H1 (cell line): Measurements from ENCODE around the gene ZFAND4. TPM values are rescaled to one million over a fixed set of nuclear protein-coding genes. Genes with fewer than 3 reads are reported as not detected.

Experiments used
- BACH1 ChIP-seq: IDR thresholded peaks from 2 replicates; pipeline ENCODE4 v1.6.1; 2012; ENCODE audit warnings: low read length, improper control_type of control experiment
- BCL11A ChIP-seq, 2 experiments: IDR thresholded peaks; one replicate each; pipeline ENCODE4 v1.6.1; 2011; ENCODE audit warnings: low read depth in 2 of 2, low read length in 2 of 2, mild to moderate bottlenecking in 2 of 2
- CHD1 ChIP-seq: IDR thresholded peaks from 2 replicates; pipeline ENCODE4 v1.6.1; 2012; ENCODE audit warnings: low read depth, low read length, improper control_type of control experiment
- CHD2 ChIP-seq: IDR thresholded peaks from 2 replicates; pipeline ENCODE4 v1.6.1; 2012; ENCODE audit warnings: low read length, improper control_type of control experiment
- CREB1 ChIP-seq: IDR thresholded peaks from 2 replicates; pipeline ENCODE4 v1.6.1; 2012; ENCODE audit warnings: inconsistent platforms
- CTCF ChIP-seq, 3 experiments: IDR thresholded peaks; 1 replicate in 2 of 3; 2 replicates in 1 of 3; pipeline versions ENCODE4 v1.5.1 to v1.6.1; 2011; ENCODE audit warnings: low read length in 3 of 3, mild to moderate bottlenecking in 3 of 3, inconsistent platforms in 2 of 3, low read depth in 1 of 3, moderate library complexity in 1 of 3; ENCODE audit not compliant: insufficient read depth in 1 of 3; ENCODE audit errors: control extremely low read depth in 1 of 3
- E2F6 ChIP-seq: IDR thresholded peaks from 2 replicates; pipeline ENCODE4 v1.6.1; 2012; ENCODE audit warnings: inconsistent platforms
- HDAC2 ChIP-seq, 2 experiments: fragments of 300-600 bp in 1 of 2; sonication (generic) in 1 of 2; IDR thresholded peaks; 2 replicates each; pipeline ENCODE4 v1.6.1; 2011 to 2012; ENCODE audit warnings: low read depth in 2 of 2, low read length in 2 of 2, mild to moderate bottlenecking in 2 of 2, moderate library complexity in 2 of 2, borderline replicate concordance in 1 of 2, inconsistent platforms in 1 of 2
- KDM4A ChIP-seq: IDR thresholded peaks from one replicate; pipeline ENCODE4 v1.7.1; 2012; ENCODE audit warnings: low read depth, mild to moderate bottlenecking, moderate library complexity, low read length, inconsistent platforms; ENCODE audit not compliant: severe bottlenecking
- NANOG ChIP-seq: IDR thresholded peaks from 2 replicates; pipeline ENCODE4 v1.6.1; 2011; ENCODE audit warnings: low read length, low read depth, mild to moderate bottlenecking, inconsistent platforms; ENCODE audit not compliant: insufficient read depth, poor library complexity, severe bottlenecking
- POLR2AphosphoS5 ChIP-seq: IDR thresholded peaks from 2 replicates; pipeline ENCODE4 v1.6.1; 2011; ENCODE audit warnings: low read depth, low read length
- RBBP5 ChIP-seq: IDR thresholded peaks from 2 replicates; pipeline ENCODE4 v1.7.1; 2012; ENCODE audit warnings: low read depth, mild to moderate bottlenecking, inconsistent platforms, low read length, moderate library complexity, borderline replicate concordance
- RFX5 ChIP-seq: IDR thresholded peaks from 2 replicates; pipeline ENCODE4 v1.6.1; 2011; ENCODE audit warnings: low read depth, low read length, improper control_type of control experiment, borderline replicate concordance
- SIX5 ChIP-seq: IDR thresholded peaks from 2 replicates; pipeline ENCODE4 v1.6.1; 2011; ENCODE audit warnings: mild to moderate bottlenecking, low read depth, low read length
- SUZ12 ChIP-seq: fragments of 200-600 bp; sonication (generic); IDR thresholded peaks from 2 replicates; pipeline ENCODE4 v1.6.1; 2012; ENCODE audit warnings: mild to moderate bottlenecking, inconsistent platforms, low read length, moderate library complexity, mixed read lengths
- TEAD4 ChIP-seq: IDR thresholded peaks from 2 replicates; pipeline ENCODE4 v1.6.1; 2012; ENCODE audit warnings: low read depth, low read length, inconsistent platforms, mixed read lengths
- ZNF274 ChIP-seq: IDR thresholded peaks from 2 replicates; pipeline ENCODE4 v1.7.0; 2012; ENCODE audit warnings: low read length, borderline replicate concordance; ENCODE audit errors: extremely low read depth
- polyA plus RNA-seq, 7 experiments: library from polyadenylated mRNA; depleted of rRNA in 3 of 7; stranded (reverse) in 5 of 7; unstranded in 2 of 7; fragments of >200 nt in 5 of 7; fragments of 200-250 nt in 2 of 7; gene quantifications; 1 replicate in 5 of 7; 2 replicates in 1 of 7; 4 replicates in 1 of 7; pipeline versions ENCODE4 v1.2.1 to v1.2.3, GENCODE V29; 2011 to 2013; ENCODE audit warnings: missing spikeins in 2 of 7, mixed read lengths in 2 of 7
- total RNA-seq: library from RNA; stranded (reverse); fragmentation: NEBNext Ultra II Directional; extraction: Animal tissue kit (Norgen Biotek cat#: 25700); gene quantifications from 2 replicates; pipeline ENCODE4 v1.2.1, GENCODE V29; 2021
- TF ChIP-seq, protein P1 (sequence below): IDR thresholded peaks from 2 replicates; pipeline ENCODE4 v1.6.1; 2012; ENCODE audit warnings: low read length, inconsistent platforms

The ZFAND4 gene
- total and polyA plus RNA-seq, 2 of the 8 experiments (the other 6 are each of a cell fraction or from before 2014, with no cell fraction given), result 2.8 to 17.8 TPM

DNA sequence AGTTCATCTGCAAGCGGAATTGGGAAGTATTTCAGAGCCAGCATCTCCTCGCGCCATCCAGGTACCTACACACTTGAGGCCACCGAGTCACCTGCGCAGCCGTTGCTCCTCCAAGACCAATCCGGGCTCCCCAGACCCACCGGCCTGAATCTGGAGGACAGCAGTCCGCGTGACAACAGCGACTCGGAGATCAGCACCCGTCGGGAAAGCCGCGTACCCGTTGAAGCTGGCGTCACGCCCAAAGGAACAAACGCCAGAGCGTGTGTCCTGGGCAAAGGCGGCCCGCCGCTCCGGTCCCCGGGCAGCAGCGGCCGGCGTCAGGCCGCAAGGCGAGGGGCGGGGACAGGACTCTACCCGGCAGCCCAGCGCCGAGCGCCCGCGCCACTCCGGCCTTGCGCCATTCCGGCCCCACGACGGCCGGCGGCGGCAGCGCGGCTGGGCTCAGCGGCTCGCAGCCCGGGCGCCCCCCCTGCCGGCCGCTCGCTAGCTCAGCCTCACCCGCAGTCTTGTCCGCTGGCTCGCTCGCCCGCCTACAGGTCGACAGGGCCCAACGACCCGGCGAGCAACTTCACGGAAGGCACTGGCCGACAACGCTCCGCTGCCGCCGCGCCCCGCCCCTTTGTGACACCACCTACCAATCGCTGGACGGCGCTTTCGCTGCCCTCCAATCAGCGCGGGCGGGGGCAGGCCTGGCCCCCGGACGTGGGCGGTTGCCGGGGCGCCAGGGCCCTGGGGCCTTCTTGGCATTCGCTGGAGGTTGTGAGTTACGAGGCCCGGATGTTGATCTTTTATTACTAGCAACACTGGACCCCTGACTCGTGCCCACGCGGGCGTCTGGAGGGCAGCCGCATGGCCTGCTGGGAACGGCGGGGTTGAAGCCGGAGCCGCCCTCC lies at the start of gene ZFAND4 (continued):
- TF ChIP-seq, protein P1, sequence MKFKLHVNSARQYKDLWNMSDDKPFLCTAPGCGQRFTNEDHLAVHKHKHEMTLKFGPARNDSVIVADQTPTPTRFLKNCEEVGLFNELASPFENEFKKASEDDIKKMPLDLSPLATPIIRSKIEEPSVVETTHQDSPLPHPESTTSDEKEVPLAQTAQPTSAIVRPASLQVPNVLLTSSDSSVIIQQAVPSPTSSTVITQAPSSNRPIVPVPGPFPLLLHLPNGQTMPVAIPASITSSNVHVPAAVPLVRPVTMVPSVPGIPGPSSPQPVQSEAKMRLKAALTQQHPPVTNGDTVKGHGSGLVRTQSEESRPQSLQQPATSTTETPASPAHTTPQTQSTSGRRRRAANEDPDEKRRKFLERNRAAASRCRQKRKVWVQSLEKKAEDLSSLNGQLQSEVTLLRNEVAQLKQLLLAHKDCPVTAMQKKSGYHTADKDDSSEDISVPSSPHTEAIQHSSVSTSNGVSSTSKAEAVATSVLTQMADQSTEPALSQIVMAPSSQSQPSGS, result no peak
- TF ChIP-seq NANOG (no peak), CHD2 (peak; percentile 71), CHD1 (no peak), SIX5 (no peak), CREB1 (peak; percentile 77; the same call in 1 of the 2 replicates), RFX5 (peak; percentile 91), RBBP5 (peak; percentile 69), TEAD4 (no peak), POLR2AphosphoS5 (0 out of 2 replicates have a peak, but pooled peaks have one; percentile 35), E2F6 (peak; percentile 81), BCL11A (IDR thresholded peaks at IDR 0.05; ENCODE audit: low read depth in 2 of 2, low read length in 2 of 2) (no peak), SUZ12 (no peak), CTCF (IDR thresholded peaks at IDR 0.05; ENCODE audit: control extremely low read depth in 1 of 3, insufficient read depth in 1 of 3, low read depth in 1 of 3, low read length in 3 of 3) (peak; percentile 74 to 88 (median 74)), ZNF274 (no peak), BACH1 (no peak), HDAC2 (IDR thresholded peaks at IDR 0.05; ENCODE audit: borderline replicate concordance in 1 of 2, low read depth in 2 of 2, low read length in 2 of 2) (no peak), KDM4A (peak; percentile 77)
